GM12878 (cell line): ENCODE results near the gene KLRF2. TPM values are rescaled to one million over a fixed set of nuclear protein-coding genes. Genes with fewer than 3 reads are reported as not detected.

ENCODE experiments used
- ATAC-seq: fragments of 200-7000 bp; cut with Tn5 transposase; 3 replicates; pipeline ENCODE4 v1.9.1; 2020; ENCODE audit warnings: mild to moderate bottlenecking, moderate library complexity
- BruUV-seq: library from RNA; stranded (reverse); fragments of 400-500 nt; replicated peaks from 2 replicates; lab custom pipeline; 2021; lab: Mats Ljungman, UMichigan
- CTCF ChIA-PET: fragments of 300-600 bp; sonication (Branson Sonifier 250); formaldehyde crosslinking; extraction: SDS; loops from one replicate; lab custom pipeline; 2021; ENCODE audit warnings: inconsistent platforms; lab: Yijun Ruan, JAX
- POLR2A ChIA-PET: fragments of 350-600 bp; formaldehyde crosslinking; extraction: SDS; loops from one replicate; lab custom pipeline; 2021; ENCODE audit warnings: inconsistent platforms; lab: Charles Lee
- RAD21 ChIA-PET: fragments of 300-600 bp; sonication (Branson Sonifier 250); formaldehyde crosslinking; loops from one replicate; lab custom pipeline; 2023; ENCODE audit warnings: antibody characterized with exemption; ENCODE audit not compliant: unreplicated experiment; lab: Charles Lee
- SMC1A ChIA-PET: fragments of 300-600 bp; sonication (Branson Sonifier 250); formaldehyde crosslinking; loops from one replicate; lab custom pipeline; 2023; ENCODE audit not compliant: unreplicated experiment, uncharacterized antibody; lab: Charles Lee
- DNase-seq: peaks from one replicate; pipeline ENCODE4 v3.0.0-alpha.2; 2011; ENCODE audit warnings: low read depth, low spot score
- FAIRE-seq: peaks from 3 replicates; lab custom pipeline; 2011; peaks lifted over from hg19 to GRCh38; lab: Jason Lieb, UNC
- H2AFZ ChIP-seq: 2 replicates; pipeline ENCODE4 v1.6.0; 2011; ENCODE audit warnings: low read depth, low read length, control low read depth; ENCODE audit not compliant: control insufficient read depth
- H3K27ac ChIP-seq: 2 replicates; pipeline ENCODE4 v1.5.1; 2011; ENCODE audit warnings: control low read depth; ENCODE audit not compliant: control insufficient read depth, insufficient read depth
- H3K27me3 ChIP-seq, 2 experiments: replicated peaks in 1 of 2; 2 replicates each; pipeline versions ENCODE4 v1.6.0 to v1.6.1; 2011; ENCODE audit warnings: low read length in 1 of 2; ENCODE audit not compliant: control insufficient read depth in 2 of 2, insufficient read depth in 2 of 2
- H3K36me3 ChIP-seq, 2 experiments: 2 replicates each; pipeline ENCODE4 v1.5.1; 2011; ENCODE audit warnings: low read length in 1 of 2; ENCODE audit not compliant: control insufficient read depth in 2 of 2, insufficient read depth in 2 of 2
- H3K4me1 ChIP-seq: 2 replicates; pipeline ENCODE4 v1.6.1; 2011; ENCODE audit warnings: mild to moderate bottlenecking, low read length, moderate library complexity, mixed read lengths; ENCODE audit not compliant: control insufficient read depth, insufficient read depth
- H3K4me2 ChIP-seq: 2 replicates; pipeline ENCODE4 v1.6.0; 2011; ENCODE audit warnings: control low read depth; ENCODE audit not compliant: control insufficient read depth, insufficient read depth
- H3K4me3 ChIP-seq: fragments of 200-600 bp; sonication (generic); 2 replicates; pipeline ENCODE4 v1.5.1; 2016
- H3K79me2 ChIP-seq: 2 replicates; pipeline ENCODE4 v1.6.0; 2011; ENCODE audit warnings: low read length; ENCODE audit not compliant: control insufficient read depth, insufficient read depth
- H3K9ac ChIP-seq: 2 replicates; pipeline ENCODE4 v1.8.0; 2011; ENCODE audit warnings: low read length, control low read depth, mixed read lengths; ENCODE audit not compliant: control insufficient read depth, insufficient read depth
- H3K9me3 ChIP-seq: replicated peaks from 3 replicates; pipeline ENCODE4 v1.5.1; 2011; ENCODE audit warnings: mild to moderate bottlenecking, low read length; ENCODE audit not compliant: control insufficient read depth, insufficient read depth
- H4K20me1 ChIP-seq: 2 replicates; pipeline ENCODE4 v1.6.0; 2011; ENCODE audit not compliant: control insufficient read depth, insufficient read depth
- BCLAF1 ChIP-seq: fragments of 450-650 bp; IDR thresholded peaks from 2 replicates; pipeline ENCODE4 v1.6.1; 2017; ENCODE audit warnings: antibody characterized with exemption, mild to moderate bottlenecking, moderate library complexity
- BHLHE40 ChIP-seq, 2 experiments: fragments of 450-650 bp in 1 of 2; IDR thresholded peaks; 2 replicates each; pipeline ENCODE4 v1.6.1; 2011 to 2017; ENCODE audit warnings: low read depth in 2 of 2, borderline replicate concordance in 1 of 2, improper control_type of control experiment in 1 of 2, low read length in 1 of 2, mild to moderate bottlenecking in 1 of 2
- CREB1 ChIP-seq: IDR thresholded peaks from 2 replicates; pipeline ENCODE4 v1.6.1; 2012; ENCODE audit warnings: low read depth, mild to moderate bottlenecking, inconsistent platforms
- EZH2 ChIP-seq: IDR thresholded peaks from 2 replicates; pipeline ENCODE4 v1.6.1; 2012; ENCODE audit warnings: low read depth, mild to moderate bottlenecking, control low read depth, inconsistent platforms, low read length, borderline replicate concordance; ENCODE audit not compliant: control insufficient read depth
- IRF4 ChIP-seq: IDR thresholded peaks from 2 replicates; pipeline ENCODE4 v1.6.1; 2011; ENCODE audit warnings: low read depth, low read length
- MAX ChIP-seq: IDR thresholded peaks from 2 replicates; pipeline ENCODE4 v1.6.1; 2012; ENCODE audit warnings: low read depth, low read length, improper control_type of control experiment
- PAX8 ChIP-seq: fragments of 450-650 bp; IDR thresholded peaks from 2 replicates; pipeline ENCODE4 v1.6.1; 2017; ENCODE audit warnings: mild to moderate bottlenecking, moderate library complexity
- PRDM15 ChIP-seq: fragments of 450-650 bp; formaldehyde crosslinking; IDR thresholded peaks from 2 replicates; pipeline ENCODE4 v1.4.0; 2020; ENCODE audit warnings: mild to moderate bottlenecking, moderate library complexity
- RAD21 ChIP-seq: IDR thresholded peaks from 2 replicates; pipeline ENCODE4 v1.6.1; 2011; ENCODE audit warnings: mild to moderate bottlenecking, low read depth, low read length, moderate library complexity; ENCODE audit not compliant: insufficient read depth
- RFX5 ChIP-seq: IDR thresholded peaks from 2 replicates; pipeline ENCODE4 v1.6.1; 2011; ENCODE audit warnings: low read depth, low read length, improper control_type of control experiment
- WGBS: methylation state at CpG from one replicate; pipeline ENCODE4 v1.1.6; 2016; ENCODE audit warnings: low lambda C conversion rate; ENCODE audit not compliant: insufficient replicate concordance, insufficient coverage; ENCODE audit errors: missing lambda C conversion rate; 5-methylcytosine and 5-hydroxymethylcytosine counted together
- in situ Hi-C: fragments of 300-500 bp; cut with MboI; formaldehyde crosslinking; loops from 9 replicates; pipeline ENCODE4 v1.14.3; 2018; ENCODE audit warnings: mixed read lengths
- intact Hi-C: fragments of 100-400 bp; cut with micrococcal nuclease; formaldehyde crosslinking; loops from one replicate; pipeline ENCODE4 v1.14.2; 2022; ENCODE audit not compliant: unreplicated experiment
- polyA plus RNA-seq, 11 experiments: library from polyadenylated mRNA; depleted of rRNA in 4 of 11; unstranded in 6 of 11; stranded (reverse) in 5 of 11; fragments of >200 nt; fragmentation: Nextera tagmentation in 4 of 11; fragmentation: Illumina TruSeq in 1 of 11; extraction: Ambion mirVana in 4 of 11; extraction: Trizol in 1 of 11; gene quantifications; 1 replicate in 1 of 11; 2 replicates in 10 of 11; pipeline versions ENCODE4 v1.2.1 to v1.2.3, GENCODE V29; 2011 to 2016; ENCODE audit warnings: inconsistent platforms in 2 of 11, missing spikeins in 2 of 11, low read depth in 1 of 11
- total RNA-seq, 4 experiments: library from RNA; depleted of rRNA in 3 of 4; stranded (reverse); fragments of >200 nt in 3 of 4; fragmentation: Illumina TruSeq in 1 of 4; extraction: Trizol in 1 of 4; gene quantifications; 2 replicates each; pipeline versions ENCODE4 v1.2.1 to v1.2.3, GENCODE V29; 2013 to 2021
- TF ChIP-seq, protein P1 (sequence below): fragments of 450-650 bp; IDR thresholded peaks from 2 replicates; pipeline ENCODE4 v1.6.1; 2017; ENCODE audit warnings: mild to moderate bottlenecking, moderate library complexity

Gene KLRF2
- total and polyA plus RNA-seq, 10 of the 15 experiments (the other 5 are each of a cell fraction or from before 2014, with no cell fraction given): 0.15 to 2.1 (median 0.26) TPM; not detected in 6

GRCh38 chr12:9867531-9867930, 13.8 kb upstream of the KLRF2 start:
- FAIRE-seq (peak; percentile 18), ATAC-seq (no peak), DNase-seq (no peak)
- Histone ChIP-seq H3K4me3 (peak overlapping the region; percentile 51), H3K4me2 (no peak overlapping the region), H2AFZ (no peak overlapping the region), H4K20me1 (no peaks in the 10 kb centered on the region), H3K27ac (peak overlapping the region; percentile 4; the same call in 1 of the 2 replicates), H3K36me3 (no peaks in the 10 kb centered on the region), H3K9me3 (no peaks in the 10 kb centered on the region; the same call in 2 of the 3 replicates), H3K27me3 (no peaks in the 10 kb centered on the region), H3K4me1 (no peaks in the 10 kb centered on the region), H3K9ac (no peak overlapping the region), H3K79me2 (peaks cover 12% of the 10 kb centered on the region)
- RAD21 ChIA-PET: interaction anchor here (1.0 to 1.6 kb wide), 4 partner anchors 70 to 117 kb away, joined by 3 to 6 read pairs (median 4); partner anchors contain the start of gene CD69
- CTCF ChIA-PET: interaction anchor here (1.2 to 3.1 kb wide), 2 partner anchors 52 to 117 kb away, joined by 3 to 7 read pairs; no protein-coding TSS in a partner anchor
- in situ Hi-C loops (no loop called here), intact Hi-C loops (loop anchor here (5.0 kb wide), 1 partner anchor 115 kb away; no protein-coding TSS in a partner anchor)
- 39% methylated on average over 4 of the region's 4 CpGs for WGBS
- SMC1A ChIA-PET: interaction anchor here (1.0 to 2.5 kb wide), 11 partner anchors 10 to 125 kb away, joined by 3 to 13 read pairs (median 3); partner anchors contain the start of gene CD69
- POLR2A ChIA-PET: interaction anchor here (0.8 kb wide), 1 partner anchor 101 kb away, joined by 3 read pairs; no protein-coding TSS in a partner anchor
- BruUV-seq: no TSS peak
- TF ChIP-seq RFX5 (no peak), CREB1 (no peak), EZH2 (no peak), PRDM15 (CRISPR knock-in tag) (no peak), PAX8 (no peak), MAX (no peak), RAD21 (no peak), BHLHE40 (IDR thresholded peaks at IDR 0.05; ENCODE audit: borderline replicate concordance in 1 of 2, low read depth in 2 of 2, low read length in 1 of 2) (no peak), IRF4 (no peak), BCLAF1 (no peak)
- TF ChIP-seq, protein P1, sequence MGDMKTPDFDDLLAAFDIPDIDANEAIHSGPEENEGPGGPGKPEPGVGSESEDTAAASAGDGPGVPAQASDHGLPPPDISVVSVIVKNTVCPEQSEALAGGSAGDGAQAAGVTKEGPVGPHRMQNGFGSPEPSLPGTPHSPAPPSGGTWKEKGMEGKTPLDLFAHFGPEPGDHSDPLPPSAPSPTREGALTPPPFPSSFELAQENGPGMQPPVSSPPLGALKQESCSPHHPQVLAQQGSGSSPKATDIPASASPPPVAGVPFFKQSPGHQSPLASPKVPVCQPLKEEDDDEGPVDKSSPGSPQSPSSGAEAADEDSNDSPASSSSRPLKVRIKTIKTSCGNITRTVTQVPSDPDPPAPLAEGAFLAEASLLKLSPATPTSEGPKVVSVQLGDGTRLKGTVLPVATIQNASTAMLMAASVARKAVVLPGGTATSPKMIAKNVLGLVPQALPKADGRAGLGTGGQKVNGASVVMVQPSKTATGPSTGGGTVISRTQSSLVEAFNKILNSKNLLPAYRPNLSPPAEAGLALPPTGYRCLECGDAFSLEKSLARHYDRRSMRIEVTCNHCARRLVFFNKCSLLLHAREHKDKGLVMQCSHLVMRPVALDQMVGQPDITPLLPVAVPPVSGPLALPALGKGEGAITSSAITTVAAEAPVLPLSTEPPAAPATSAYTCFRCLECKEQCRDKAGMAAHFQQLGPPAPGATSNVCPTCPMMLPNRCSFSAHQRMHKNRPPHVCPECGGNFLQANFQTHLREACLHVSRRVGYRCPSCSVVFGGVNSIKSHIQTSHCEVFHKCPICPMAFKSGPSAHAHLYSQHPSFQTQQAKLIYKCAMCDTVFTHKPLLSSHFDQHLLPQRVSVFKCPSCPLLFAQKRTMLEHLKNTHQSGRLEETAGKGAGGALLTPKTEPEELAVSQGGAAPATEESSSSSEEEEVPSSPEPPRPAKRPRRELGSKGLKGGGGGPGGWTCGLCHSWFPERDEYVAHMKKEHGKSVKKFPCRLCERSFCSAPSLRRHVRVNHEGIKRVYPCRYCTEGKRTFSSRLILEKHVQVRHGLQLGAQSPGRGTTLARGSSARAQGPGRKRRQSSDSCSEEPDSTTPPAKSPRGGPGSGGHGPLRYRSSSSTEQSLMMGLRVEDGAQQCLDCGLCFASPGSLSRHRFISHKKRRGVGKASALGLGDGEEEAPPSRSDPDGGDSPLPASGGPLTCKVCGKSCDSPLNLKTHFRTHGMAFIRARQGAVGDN: no peak
